Stimulated activated CD8-positive, alpha-beta memory T cell treated with anti-CD3 and anti-CD28 coated beads, Interleukin-12 subunit alpha, Interleukin-12 subunit beta, amount 100 ng/mL, for 24 hours (primary cell): ENCODE data around the gene CADM2.

Experiments used
- DNase-seq: peaks from one replicate; pipeline ENCODE4 v3.0.0-alpha.2; 2020; ENCODE audit errors: extremely low read depth

The CADM2 gene

DNA sequence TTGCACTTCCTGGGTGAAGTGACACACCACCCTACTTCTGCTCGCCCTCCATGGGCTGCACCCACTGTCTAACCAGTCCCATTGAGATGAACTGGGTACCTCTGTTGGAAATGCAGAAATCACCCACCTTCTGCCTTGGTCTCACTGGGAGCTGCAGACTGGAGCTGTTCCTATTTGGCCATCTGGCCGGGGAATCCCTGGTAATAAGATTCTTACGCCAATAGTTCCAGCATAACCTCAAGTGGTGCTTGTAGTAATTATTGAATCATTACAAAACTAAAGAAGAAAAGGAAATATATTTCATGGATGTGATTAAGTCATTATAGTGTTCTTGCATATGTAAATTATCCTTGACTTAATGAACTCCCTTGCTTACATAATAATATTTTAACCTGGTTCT is 841.9 kb downstream of the CADM2 start:
- no peak for DNase-seq

GRCh38 chr3:85801955-85802354 is 843.2 kb downstream of the CADM2 start:
- no peak for DNase-seq

DNA sequence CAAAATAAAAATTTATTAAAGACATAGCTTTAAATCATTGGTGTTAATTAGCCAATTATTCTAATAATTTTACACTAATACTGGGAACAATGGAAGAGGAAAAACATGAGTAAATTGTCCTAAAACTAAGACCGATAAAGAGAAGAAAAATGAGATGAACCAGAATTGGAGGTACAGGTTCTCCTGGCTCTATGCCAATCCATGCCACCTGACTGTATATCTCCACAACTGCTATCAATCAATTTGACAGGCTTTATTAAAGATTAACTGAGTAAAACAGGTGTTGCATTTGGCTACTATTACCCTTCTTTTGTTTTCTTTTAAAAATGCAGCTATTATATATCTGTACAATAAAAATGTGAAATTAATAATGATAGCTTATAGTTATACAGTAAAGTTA is 850.0 kb downstream of the CADM2 start:
- DNase-seq: no peak

DNA sequence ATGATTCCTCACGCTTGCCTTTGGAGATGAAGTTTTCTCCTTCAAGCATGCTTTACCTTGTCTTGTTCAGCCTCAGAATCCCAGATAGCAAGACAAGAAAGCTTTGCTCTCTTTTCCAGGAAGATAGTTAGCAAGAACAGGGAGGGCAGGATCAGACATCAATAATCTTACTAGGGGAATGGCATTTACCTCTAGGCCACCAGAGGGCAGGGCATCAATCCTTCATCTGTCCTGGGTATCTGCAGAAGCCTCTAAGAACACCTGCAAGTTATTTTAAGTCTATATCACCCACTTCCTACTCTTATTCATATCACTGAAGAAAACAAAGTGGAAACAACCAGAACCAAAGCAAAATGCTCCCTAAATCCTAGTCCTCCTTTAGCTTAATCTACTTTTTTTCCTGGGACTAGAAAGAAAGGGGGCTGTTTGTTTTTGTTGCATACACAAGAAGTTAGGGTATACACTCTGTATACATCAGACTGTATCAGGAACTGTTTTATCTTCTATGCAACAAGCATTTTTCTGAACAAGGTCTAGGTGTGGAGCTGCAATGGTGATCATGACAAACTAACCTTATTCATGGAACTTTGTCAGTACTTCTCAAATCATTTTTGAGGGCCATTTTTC is 862.5 kb downstream of the CADM2 start:
- DNase-seq: no peak

GRCh38 chr3:85835857-85836440 is 877.2 kb downstream of the CADM2 start:
- no peak for DNase-seq

DNA sequence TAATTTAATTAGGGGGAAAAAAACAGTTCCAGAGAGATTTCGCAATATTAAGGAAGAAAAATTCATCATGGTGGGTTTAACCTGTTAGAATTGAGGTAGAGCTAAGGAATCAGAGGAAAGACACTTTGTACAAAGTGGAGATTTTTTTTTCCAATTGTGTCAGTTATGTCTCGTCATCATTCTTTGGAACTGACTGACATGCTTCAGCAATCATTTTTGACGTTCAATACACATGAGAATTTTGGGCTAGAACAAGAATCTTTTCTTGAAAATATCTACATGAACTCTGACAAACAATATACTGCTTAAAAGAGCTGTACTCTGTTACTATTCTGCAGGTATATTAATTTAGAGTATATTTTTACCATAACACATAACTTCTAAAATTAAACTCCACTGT is 878.6 kb downstream of the CADM2 start:
- no peak for DNase-seq

GRCh38 chr3:85838921-85839320 is 880.1 kb downstream of the CADM2 start:
- DNase-seq: no peak

DNA sequence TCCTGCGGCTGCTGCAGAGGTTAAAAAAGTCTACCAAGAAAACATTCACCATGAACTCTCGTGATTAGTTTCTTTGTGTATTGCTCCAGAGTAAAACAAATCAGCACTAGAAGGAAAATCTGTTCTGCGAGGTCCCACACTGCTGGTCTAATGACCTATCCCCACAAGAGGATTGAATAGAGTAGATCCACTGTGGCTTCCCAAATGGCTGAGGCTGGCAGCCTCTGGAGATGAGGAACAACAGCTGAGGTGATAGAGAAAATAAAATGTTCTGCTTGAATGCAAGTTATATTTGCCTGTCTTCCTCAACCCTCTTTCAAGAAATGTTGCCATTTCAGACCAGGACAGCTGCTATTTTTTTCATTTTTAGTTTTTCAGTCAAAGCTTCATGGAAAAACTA is 883.3 kb downstream of the CADM2 start:
- DNase-seq: no peak

GRCh38 chr3:85846940-85847339 is 888.2 kb downstream of the CADM2 start:
- no peak for DNase-seq

GRCh38 chr3:85851071-85851470 is 892.3 kb downstream of the CADM2 start:
- no peak for DNase-seq

GRCh38 chr3:85853805-85854204 is 895.0 kb downstream of the CADM2 start:
- no peak for DNase-seq

GRCh38 chr3:85862893-85863455 is 904.2 kb downstream of the CADM2 start:
- DNase-seq: no peak

DNA sequence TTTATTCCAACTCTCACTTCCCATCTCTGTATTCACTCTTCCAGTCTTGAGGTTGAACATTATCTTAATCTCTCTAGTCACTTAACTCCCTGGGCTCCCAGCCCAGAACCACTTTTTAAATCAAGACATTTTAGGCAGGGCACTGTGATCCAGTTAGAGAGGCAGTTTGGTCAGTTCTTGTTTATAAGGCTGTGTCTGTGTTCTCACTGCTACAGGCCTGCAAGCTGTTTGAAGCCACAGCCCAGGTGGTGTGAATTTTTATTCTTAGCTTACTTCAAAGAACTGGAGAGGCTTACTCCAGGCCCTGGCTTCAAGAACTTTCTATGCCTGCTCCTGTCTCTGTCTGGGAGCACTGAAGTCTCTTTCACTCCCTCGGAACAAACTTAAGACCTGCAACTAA is 906.1 kb downstream of the CADM2 start:
- no peak for DNase-seq

GRCh38 chr3:85867072-85867471 is 908.3 kb downstream of the CADM2 start:
- DNase-seq: no peak

- no peak for DNase-seq
These were observed 916.8 kb downstream of the CADM2 start for GRCh38 chr3:85875589-85875988.

- no peak for DNase-seq
These were observed 918.8 kb downstream of the CADM2 start for GRCh38 chr3:85877631-85878030.

GRCh38 chr3:85881833-85882393 is 923.1 kb downstream of the CADM2 start:
- no peak for DNase-seq

GRCh38 chr3:85890043-85890555 is 931.3 kb downstream of the CADM2 start:
- DNase-seq: no peak

GRCh38 chr3:85903434-85903833 is 944.6 kb downstream of the CADM2 start:
- DNase-seq: no peak

DNA sequence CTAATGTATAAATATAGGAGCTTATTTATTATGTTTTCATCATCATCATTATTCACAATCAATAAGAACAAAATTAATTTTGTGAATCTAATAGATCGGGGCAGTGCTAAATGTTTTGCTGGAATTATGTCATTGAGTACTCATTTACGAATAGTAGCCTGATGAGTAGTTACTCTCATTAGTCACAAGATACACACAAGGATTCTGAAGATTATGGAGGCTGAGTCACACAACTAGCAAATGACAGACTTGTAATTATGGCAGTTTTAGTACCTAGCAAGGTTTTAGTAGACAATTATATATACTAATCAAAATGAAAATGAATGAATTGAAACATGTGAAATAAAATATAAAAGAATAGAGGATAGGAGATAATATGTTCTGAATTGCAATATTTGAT is 954.2 kb downstream of the CADM2 start:
- DNase-seq: no peak

GRCh38 chr3:85922374-85922773 is 963.6 kb downstream of the CADM2 start:
- no peak for DNase-seq

- DNase-seq: no peak
These were observed 971.9 kb downstream of the CADM2 start for GRCh38 chr3:85930718-85931117.

- DNase-seq: no peak
These were observed 974.5 kb downstream of the CADM2 start for GRCh38 chr3:85933326-85933725.
